ENCODE results near the gene OGN. TPM values are rescaled to one million over a fixed set of nuclear protein-coding genes. Genes with fewer than 3 reads are reported as not detected.

OGN gene
- total RNA-seq, 2 experiments from 2014 or later = 0.11 TPM; not detected in 1

- Mint-ChIP-seq H3K4me3 (no peak overlapping the region), H3K4me1 (ENCODE audit: low read depth) (no peaks in the 10 kb centered on the region), H3K27ac (no peak overlapping the region), H3K36me3 (ENCODE audit: low read depth) (no peaks in the 10 kb centered on the region), H3K9me3 (no peaks in the 10 kb centered on the region), H3K27me3 (no peaks in the 10 kb centered on the region)
- no peak for TF ChIP-seq CTCF (IDR thresholded peaks at IDR 0.05)
- Histone ChIP-seq H3K27me3 (ENCODE audit: control insufficient read depth in 1 of 2, insufficient read depth in 2 of 2, low read length in 2 of 2) (no peaks in the 10 kb centered on the region), H3K4me3 (ENCODE audit: low read length) (no peak overlapping the region), H3K36me3 (ENCODE audit: insufficient read depth, low read length) (no peaks in the 10 kb centered on the region), H3K4me1 (ENCODE audit: insufficient read depth, low read length) (no peaks in the 10 kb centered on the region), H3K9me3 (ENCODE audit: control insufficient read depth in 1 of 2, insufficient read depth in 1 of 2, low read length in 2 of 2) (no peaks in the 10 kb centered on the region), H3K27ac (ENCODE audit: low read depth in 1 of 2, low read length in 2 of 2) (no peak overlapping the region)
- POLR2A ChIA-PET = no interaction called here
- ATAC-seq (ENCODE audit: poor library complexity) (no peak), DNase-seq (no peak)
- CTCF ChIA-PET = no interaction called here
- intact Hi-C loops (cut with DNase I, micrococcal nuclease) = no loop called here
Observed at GRCh38 chr9:92429836-92430235, 25.5 kb upstream of the OGN start.

DNA sequence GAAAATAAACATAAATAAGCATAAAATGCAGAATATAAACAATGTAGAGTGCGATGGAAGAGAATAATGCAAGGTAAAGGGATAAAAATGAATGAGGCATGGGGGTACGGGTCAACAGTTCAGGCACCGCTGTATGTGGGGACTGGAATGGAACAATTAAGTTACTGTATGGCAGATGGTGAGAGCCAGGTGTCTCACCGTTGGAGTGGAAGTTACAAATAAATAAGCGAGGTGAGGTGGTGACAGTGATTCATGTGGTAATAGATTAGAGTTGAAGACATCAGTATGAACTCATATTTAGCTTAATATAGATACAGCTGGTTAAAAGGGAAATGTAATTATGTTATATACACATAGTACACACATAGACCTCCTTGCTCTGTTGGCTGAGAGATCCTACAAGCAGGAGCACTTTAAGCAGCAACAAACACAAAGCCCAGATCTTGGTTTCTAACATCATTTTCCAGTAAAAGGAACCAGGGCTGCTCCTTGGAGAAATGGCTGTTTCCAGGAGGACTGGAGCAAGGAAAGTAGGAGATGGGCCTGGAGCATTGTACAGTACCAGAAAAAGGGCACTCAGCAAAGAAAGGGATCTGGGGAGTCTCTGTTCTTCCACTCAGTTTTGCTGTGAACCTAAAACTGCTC lies 22.2 kb upstream of the OGN start:
- Histone ChIP-seq H3K36me3 (ENCODE audit: insufficient read depth, low read length) (no peaks in the 10 kb centered on the region), H3K4me3 (ENCODE audit: low read length) (no peak overlapping the region), H3K4me1 (ENCODE audit: insufficient read depth, low read length) (no peaks in the 10 kb centered on the region), H3K27ac (ENCODE audit: low read depth in 1 of 2, low read length in 2 of 2) (no peak overlapping the region), H3K27me3 (ENCODE audit: control insufficient read depth in 1 of 2, insufficient read depth in 2 of 2, low read length in 2 of 2) (no peaks in the 10 kb centered on the region), H3K9me3 (ENCODE audit: control insufficient read depth in 1 of 2, insufficient read depth in 1 of 2, low read length in 2 of 2) (no peaks in the 10 kb centered on the region)
- Mint-ChIP-seq H3K27ac (no peak overlapping the region), H3K36me3 (ENCODE audit: low read depth) (no peaks in the 10 kb centered on the region), H3K9me3 (no peaks in the 10 kb centered on the region), H3K4me1 (ENCODE audit: low read depth) (no peaks in the 10 kb centered on the region), H3K27me3 (no peaks in the 10 kb centered on the region), H3K4me3 (no peak overlapping the region)
- ATAC-seq (ENCODE audit: poor library complexity) (no peak), DNase-seq (no peak)
- intact Hi-C loops (cut with DNase I, micrococcal nuclease) = no loop called here
- no peak for TF ChIP-seq CTCF (IDR thresholded peaks at IDR 0.05)
- POLR2A ChIA-PET = no interaction called here
- CTCF ChIA-PET = no interaction called here

GRCh38 chr9:92425474-92425873 lies 21.1 kb upstream of the OGN start:
- no peak for ATAC-seq (ENCODE audit: poor library complexity)
- Mint-ChIP-seq H3K36me3 (ENCODE audit: low read depth) (no peaks in the 10 kb centered on the region), H3K4me3 (no peak overlapping the region), H3K4me1 (ENCODE audit: low read depth) (no peaks in the 10 kb centered on the region), H3K27ac (no peak overlapping the region), H3K9me3 (no peaks in the 10 kb centered on the region), H3K27me3 (no peaks in the 10 kb centered on the region)
- DNase-seq = no peak
- Histone ChIP-seq H3K9me3 (ENCODE audit: control insufficient read depth in 1 of 2, insufficient read depth in 1 of 2, low read length in 2 of 2) (no peaks in the 10 kb centered on the region), H3K27ac (ENCODE audit: low read depth in 1 of 2, low read length in 2 of 2) (no peak overlapping the region), H3K4me1 (ENCODE audit: insufficient read depth, low read length) (no peaks in the 10 kb centered on the region), H3K4me3 (ENCODE audit: low read length) (no peak overlapping the region), H3K27me3 (ENCODE audit: control insufficient read depth in 1 of 2, insufficient read depth in 2 of 2, low read length in 2 of 2) (no peaks in the 10 kb centered on the region), H3K36me3 (ENCODE audit: insufficient read depth, low read length) (no peaks in the 10 kb centered on the region)
- intact Hi-C loops (cut with DNase I, micrococcal nuclease) = no loop called here
- no peak for TF ChIP-seq CTCF (IDR thresholded peaks at IDR 0.05)
- POLR2A ChIA-PET = no interaction called here
- CTCF ChIA-PET = no interaction called here
